ENCODE results near the gene RASA3. TPM values are rescaled to one million over a fixed set of nuclear protein-coding genes. Genes with fewer than 3 reads are reported as not detected.

The RASA3 gene
- total and polyA plus RNA-seq, 2 of the 8 experiments (the other 6 are each of a cell fraction or from before 2014, with no cell fraction given) = 7.5 to 21.9 TPM

DNA sequence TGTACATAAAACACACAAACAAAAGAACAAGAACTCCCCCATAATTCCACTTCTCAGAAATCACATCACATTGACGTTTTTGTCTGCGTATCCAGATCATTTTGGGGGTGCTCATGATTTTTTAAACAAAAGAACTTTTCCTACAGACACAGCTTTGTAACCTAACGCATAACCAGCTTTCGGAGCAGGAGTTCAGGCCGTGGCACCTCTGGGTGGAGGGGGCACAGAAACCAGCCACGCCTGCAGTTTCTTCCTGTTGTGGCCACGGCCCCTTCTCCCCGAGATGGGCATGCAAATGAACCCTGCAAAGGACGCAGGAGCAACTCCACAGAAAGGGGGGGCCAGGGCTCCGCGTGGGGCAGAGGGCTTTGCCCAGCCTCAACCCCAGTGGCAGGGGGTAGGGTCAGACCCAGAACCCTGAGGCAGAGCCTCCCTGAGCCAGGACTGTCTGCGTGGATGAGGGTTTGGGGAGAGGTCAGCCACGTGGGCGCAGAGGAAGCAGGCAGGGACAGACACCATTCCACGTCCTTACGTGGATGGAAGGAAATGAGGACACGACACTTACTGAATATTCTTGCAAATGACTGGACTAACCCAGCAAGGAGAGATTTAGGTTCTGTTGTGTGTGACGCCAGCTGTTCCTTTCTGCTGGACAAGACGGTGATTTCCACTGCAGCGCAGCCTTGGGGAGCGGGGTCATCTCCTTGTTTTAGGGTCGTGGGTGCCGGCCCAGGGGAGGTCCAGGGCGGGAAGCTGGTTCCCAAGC lies 64.4 kb downstream of the RASA3 start (continued):
- TF ChIP-seq SRF (IDR thresholded peaks at IDR 0.05; ENCODE audit: low read depth, low read length) = no peak
- TF ChIP-seq CTBP2 (IDR thresholded peaks at IDR 0.05; ENCODE audit: borderline replicate concordance, insufficient read depth, insufficient read length, low read length) = no peak
- no peak for TF ChIP-seq TBP (IDR thresholded peaks at IDR 0.05; ENCODE audit: low read depth, low read length)
- no peak for TF ChIP-seq BACH1 (IDR thresholded peaks at IDR 0.05; ENCODE audit: low read length)
- TF ChIP-seq CHD2 (IDR thresholded peaks at IDR 0.05; ENCODE audit: low read length) = no peak
- no peak for TF ChIP-seq SP4 (IDR thresholded peaks at IDR 0.05; ENCODE audit: low read length)
